HepG2 (cell line): ENCODE results near the gene NOTCH3.

ENCODE experiments used
- EP300 ChIP-seq, 3 experiments: sonication (generic) in 1 of 3; formaldehyde crosslinking in 1 of 3; IDR thresholded peaks; 2 replicates each; pipeline versions ENCODE4 v1.5.1 to v1.6.1; 2011 to 2020; ENCODE audit warnings: low read depth in 2 of 3, low read length in 2 of 3, borderline replicate concordance in 1 of 3, improper control_type of control experiment in 1 of 3, mild to moderate bottlenecking in 1 of 3, missing genetic modification reagents in 1 of 3, moderate library complexity in 1 of 3
- SNAPC4 ChIP-seq: sonication (generic); formaldehyde crosslinking; IDR thresholded peaks from 2 replicates; pipeline ENCODE4 v1.4.0; 2020; ENCODE audit warnings: mild to moderate bottlenecking, missing genetic modification reagents
- SRF ChIP-seq: IDR thresholded peaks from 2 replicates; pipeline ENCODE4 v1.6.1; 2011; ENCODE audit warnings: mild to moderate bottlenecking, low read depth, low read length, moderate library complexity
- STAT5B ChIP-seq: sonication (generic); formaldehyde crosslinking; IDR thresholded peaks from 2 replicates; pipeline ENCODE4 v1.4.0; 2020; ENCODE audit warnings: missing genetic modification reagents
- ZNF674 ChIP-seq: sonication (generic); formaldehyde crosslinking; IDR thresholded peaks from 2 replicates; pipeline ENCODE4 v1.5.0; 2020; ENCODE audit warnings: low read depth, mild to moderate bottlenecking, missing genetic modification reagents
- ZZZ3 ChIP-seq: sonication (generic); formaldehyde crosslinking; IDR thresholded peaks from 2 replicates; pipeline ENCODE4 v1.4.0; 2020; ENCODE audit warnings: missing genetic modification reagents, mild to moderate bottlenecking, borderline replicate concordance
- TF ChIP-seq, protein P1 (sequence below): IDR thresholded peaks from 2 replicates; pipeline ENCODE4 v1.4.0; 2020; ENCODE audit warnings: mild to moderate bottlenecking, missing genetic modification reagents
- TF ChIP-seq, protein P2 (sequence below): sonication (generic); formaldehyde crosslinking; IDR thresholded peaks from 2 replicates; pipeline ENCODE4 v1.5.0; 2020; ENCODE audit warnings: mild to moderate bottlenecking, missing genetic modification reagents, moderate library complexity

DNA sequence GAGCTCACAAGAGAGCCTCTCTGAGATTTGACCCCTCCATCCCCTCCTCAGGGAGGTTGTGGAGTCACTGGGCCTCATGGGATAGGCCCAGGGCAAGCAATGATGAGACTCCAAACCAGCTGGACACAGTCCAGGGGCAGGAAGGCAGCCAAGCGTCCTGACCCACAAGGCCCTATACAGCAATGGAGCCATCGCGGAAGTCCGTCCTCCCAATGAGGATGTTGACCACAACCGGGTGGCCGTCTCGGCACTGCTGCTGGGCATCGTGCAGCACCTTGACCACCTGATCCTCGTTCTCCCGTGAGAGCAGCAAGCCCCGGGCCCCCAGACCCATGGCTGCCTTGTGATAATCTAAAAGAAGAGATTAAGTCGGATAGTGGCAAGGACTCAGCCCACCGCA, 85.7 kb downstream of the NOTCH3 start:
- TF ChIP-seq STAT5B (CRISPR knock-in tag) (no peak), SNAPC4 (no peak), ZNF674 (no peak), SRF (no peak), EP300 (IDR thresholded peaks at IDR 0.05; ENCODE audit: low read depth in 2 of 2, low read length in 2 of 2) (no peak), EP300 (CRISPR knock-in tag; IDR thresholded peaks at IDR 0.05; ENCODE audit: borderline replicate concordance) (no peak), ZZZ3 (CRISPR knock-in tag) (no peak)
- TF ChIP-seq, protein P1, sequence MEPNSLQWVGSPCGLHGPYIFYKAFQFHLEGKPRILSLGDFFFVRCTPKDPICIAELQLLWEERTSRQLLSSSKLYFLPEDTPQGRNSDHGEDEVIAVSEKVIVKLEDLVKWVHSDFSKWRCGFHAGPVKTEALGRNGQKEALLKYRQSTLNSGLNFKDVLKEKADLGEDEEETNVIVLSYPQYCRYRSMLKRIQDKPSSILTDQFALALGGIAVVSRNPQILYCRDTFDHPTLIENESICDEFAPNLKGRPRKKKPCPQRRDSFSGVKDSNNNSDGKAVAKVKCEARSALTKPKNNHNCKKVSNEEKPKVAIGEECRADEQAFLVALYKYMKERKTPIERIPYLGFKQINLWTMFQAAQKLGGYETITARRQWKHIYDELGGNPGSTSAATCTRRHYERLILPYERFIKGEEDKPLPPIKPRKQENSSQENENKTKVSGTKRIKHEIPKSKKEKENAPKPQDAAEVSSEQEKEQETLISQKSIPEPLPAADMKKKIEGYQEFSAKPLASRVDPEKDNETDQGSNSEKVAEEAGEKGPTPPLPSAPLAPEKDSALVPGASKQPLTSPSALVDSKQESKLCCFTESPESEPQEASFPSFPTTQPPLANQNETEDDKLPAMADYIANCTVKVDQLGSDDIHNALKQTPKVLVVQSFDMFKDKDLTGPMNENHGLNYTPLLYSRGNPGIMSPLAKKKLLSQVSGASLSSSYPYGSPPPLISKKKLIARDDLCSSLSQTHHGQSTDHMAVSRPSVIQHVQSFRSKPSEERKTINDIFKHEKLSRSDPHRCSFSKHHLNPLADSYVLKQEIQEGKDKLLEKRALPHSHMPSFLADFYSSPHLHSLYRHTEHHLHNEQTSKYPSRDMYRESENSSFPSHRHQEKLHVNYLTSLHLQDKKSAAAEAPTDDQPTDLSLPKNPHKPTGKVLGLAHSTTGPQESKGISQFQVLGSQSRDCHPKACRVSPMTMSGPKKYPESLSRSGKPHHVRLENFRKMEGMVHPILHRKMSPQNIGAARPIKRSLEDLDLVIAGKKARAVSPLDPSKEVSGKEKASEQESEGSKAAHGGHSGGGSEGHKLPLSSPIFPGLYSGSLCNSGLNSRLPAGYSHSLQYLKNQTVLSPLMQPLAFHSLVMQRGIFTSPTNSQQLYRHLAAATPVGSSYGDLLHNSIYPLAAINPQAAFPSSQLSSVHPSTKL (CRISPR knock-in tag) = no peak
- TF ChIP-seq, protein P2, sequence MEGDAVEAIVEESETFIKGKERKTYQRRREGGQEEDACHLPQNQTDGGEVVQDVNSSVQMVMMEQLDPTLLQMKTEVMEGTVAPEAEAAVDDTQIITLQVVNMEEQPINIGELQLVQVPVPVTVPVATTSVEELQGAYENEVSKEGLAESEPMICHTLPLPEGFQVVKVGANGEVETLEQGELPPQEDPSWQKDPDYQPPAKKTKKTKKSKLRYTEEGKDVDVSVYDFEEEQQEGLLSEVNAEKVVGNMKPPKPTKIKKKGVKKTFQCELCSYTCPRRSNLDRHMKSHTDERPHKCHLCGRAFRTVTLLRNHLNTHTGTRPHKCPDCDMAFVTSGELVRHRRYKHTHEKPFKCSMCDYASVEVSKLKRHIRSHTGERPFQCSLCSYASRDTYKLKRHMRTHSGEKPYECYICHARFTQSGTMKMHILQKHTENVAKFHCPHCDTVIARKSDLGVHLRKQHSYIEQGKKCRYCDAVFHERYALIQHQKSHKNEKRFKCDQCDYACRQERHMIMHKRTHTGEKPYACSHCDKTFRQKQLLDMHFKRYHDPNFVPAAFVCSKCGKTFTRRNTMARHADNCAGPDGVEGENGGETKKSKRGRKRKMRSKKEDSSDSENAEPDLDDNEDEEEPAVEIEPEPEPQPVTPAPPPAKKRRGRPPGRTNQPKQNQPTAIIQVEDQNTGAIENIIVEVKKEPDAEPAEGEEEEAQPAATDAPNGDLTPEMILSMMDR (CRISPR knock-in tag) = no peak
